ENCODE data around the gene TANGO2. TPM values are rescaled to one million over a fixed set of nuclear protein-coding genes. Genes with fewer than 3 reads are reported as not detected.

TANGO2 gene
- total RNA-seq, 1 donor from 2014 or later: 14.8 TPM

DNA sequence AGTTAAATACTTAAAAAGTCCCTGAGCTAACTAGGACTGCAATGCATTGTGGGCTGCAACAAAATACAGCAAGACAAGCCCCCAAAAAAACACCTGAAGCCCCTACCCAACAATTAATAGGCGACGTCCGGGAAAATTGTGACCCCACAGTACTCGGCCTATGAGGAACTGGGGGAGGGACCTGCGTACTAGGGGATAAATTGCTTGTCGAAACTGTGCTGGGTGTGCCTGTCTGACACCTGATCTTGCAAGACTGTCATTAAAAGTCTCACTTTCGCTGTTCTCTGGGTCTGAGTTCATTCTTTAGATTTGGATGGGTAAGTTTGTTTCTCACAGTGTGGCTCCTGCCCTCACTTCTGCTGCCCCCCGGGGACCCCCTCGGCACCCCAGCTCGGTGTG, 15.2 kb downstream of the TANGO2 start:
- DNase-seq (ENCODE audit: low read depth): no peak
- TF ChIP-seq, protein P1, sequence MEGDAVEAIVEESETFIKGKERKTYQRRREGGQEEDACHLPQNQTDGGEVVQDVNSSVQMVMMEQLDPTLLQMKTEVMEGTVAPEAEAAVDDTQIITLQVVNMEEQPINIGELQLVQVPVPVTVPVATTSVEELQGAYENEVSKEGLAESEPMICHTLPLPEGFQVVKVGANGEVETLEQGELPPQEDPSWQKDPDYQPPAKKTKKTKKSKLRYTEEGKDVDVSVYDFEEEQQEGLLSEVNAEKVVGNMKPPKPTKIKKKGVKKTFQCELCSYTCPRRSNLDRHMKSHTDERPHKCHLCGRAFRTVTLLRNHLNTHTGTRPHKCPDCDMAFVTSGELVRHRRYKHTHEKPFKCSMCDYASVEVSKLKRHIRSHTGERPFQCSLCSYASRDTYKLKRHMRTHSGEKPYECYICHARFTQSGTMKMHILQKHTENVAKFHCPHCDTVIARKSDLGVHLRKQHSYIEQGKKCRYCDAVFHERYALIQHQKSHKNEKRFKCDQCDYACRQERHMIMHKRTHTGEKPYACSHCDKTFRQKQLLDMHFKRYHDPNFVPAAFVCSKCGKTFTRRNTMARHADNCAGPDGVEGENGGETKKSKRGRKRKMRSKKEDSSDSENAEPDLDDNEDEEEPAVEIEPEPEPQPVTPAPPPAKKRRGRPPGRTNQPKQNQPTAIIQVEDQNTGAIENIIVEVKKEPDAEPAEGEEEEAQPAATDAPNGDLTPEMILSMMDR (conservative IDR thresholded peaks at IDR 0.05; ENCODE audit: low read depth, low read length): no peak
- no peak overlapping the region for H3K4me3 ChIP-seq (ENCODE audit: low read depth, low read length)

DNA sequence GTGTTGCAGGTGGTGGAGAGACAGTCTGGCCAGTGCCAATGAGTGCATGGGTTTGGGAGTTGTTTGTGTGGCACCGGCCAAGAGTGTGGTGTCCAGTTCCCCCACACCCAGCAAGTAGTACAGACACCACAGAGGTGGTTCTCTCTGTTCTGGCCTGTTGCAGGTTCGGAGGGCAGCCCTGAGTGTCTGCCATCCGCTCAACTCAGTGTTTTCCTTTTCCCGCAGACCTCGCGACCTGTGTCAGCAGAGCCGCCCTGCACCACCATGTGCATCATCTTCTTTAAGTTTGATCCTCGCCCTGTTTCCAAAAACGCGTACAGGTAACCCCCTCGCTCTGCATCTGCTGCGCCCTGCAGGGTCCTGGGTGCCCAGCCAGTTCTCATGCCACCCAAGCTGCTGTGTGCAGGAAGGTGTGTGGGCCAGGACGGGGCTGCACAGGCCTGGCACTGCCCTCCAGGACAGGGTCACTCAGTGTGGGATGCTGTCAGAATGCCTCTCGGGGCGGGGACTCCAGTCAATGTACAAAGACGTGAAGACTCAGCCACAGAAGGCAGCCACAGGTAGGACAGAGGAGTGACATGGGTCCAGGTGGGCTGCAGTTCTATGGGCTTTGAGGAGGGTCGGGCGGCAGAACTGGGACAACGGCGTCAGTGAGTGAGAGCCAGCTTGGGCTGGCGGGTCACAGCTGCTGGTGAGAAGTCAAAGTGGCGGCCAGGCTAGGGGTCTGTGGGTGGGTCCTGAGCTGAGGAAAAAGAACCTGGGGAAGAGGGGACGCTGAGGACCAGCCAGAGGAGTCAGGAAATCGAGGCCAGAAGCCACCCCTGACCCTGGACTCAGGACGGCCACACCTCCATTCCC, 15.9 kb downstream of the TANGO2 start:
- TF ChIP-seq, protein P1 (conservative IDR thresholded peaks at IDR 0.05; ENCODE audit: low read depth, low read length): no peak
- no peak for DNase-seq (ENCODE audit: low read depth)
- H3K4me3 ChIP-seq (ENCODE audit: low read depth, low read length): no peak overlapping the region

DNA sequence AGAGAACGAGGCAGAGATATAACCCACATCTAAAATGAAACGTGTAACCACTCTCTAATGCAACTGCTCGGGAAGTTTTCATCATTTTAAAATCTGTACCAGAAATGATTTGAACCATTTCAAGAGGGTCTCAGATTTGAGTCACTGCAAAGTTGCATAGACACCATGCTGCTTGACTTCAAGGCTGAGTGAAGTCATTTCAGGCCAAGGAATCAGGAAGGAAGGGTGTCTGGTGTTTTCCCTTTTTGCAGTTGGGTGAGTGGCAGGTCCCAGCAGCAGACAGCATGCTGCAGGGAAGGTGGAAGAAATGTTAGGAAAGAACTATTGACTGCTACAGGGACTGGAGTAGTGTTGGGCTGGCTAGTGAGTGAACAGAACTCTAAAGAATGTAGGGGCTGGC, 16.5 kb downstream of the TANGO2 start:
- H3K4me3 ChIP-seq (ENCODE audit: low read depth, low read length): no peak overlapping the region
- TF ChIP-seq, protein P1 (conservative IDR thresholded peaks at IDR 0.05; ENCODE audit: low read depth, low read length): no peak
- DNase-seq (ENCODE audit: low read depth): no peak

DNA sequence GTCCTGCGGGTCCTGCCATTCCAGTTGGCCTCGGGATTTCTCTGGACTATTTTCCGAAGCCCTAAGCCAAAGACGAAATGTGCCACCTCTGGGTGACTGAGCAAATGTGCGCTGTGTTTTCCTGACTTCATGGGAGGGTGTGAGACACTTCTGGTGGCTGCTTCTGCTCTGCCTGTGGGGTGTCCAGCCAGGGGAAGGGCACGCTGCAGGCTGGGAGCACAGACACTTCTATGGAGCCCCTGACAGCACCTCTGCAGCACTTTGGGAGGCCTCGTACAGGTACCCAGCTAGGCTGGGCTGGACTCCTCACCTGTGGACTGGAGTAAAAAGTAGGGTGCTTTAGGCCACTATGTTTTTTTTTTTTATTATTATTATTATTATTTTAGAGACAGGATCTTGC, 17.7 kb downstream of the TANGO2 start:
- DNase-seq (ENCODE audit: low read depth): no peak
- TF ChIP-seq, protein P1 (conservative IDR thresholded peaks at IDR 0.05; ENCODE audit: low read depth, low read length): no peak
- H3K4me3 ChIP-seq (ENCODE audit: low read depth, low read length): no peak overlapping the region

DNA sequence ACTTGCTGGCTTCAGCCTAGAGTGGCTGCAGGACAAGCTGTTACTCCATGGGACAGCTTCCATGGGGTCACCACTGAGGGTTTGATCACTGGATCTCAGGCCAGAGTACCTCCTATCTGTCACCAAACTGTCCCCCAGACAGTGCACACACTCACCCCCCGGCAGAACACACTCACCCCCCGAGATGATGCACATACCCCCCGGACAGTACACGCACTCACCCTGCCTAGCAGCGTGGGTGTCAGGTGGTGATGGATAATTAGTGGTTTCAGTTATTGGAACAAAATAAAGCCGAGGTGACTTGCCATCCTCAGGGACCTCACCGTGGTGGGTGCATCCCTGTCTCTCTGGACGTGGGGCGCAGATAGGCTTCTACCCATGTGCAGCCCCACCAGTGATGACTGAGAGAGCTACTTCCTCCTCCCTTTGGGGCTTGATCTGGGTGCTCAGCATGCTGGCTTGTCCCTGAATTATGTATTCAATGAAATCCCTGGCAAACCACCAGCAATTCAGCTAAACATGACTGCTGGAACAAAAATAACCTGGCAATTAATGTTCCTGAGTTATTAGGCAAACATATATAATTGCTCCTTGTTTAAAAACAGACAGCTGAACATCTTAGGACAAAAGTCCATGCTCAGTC, 18.9 kb downstream of the TANGO2 start:
- TF ChIP-seq, protein P1 (conservative IDR thresholded peaks at IDR 0.05; ENCODE audit: low read depth, low read length): no peak
- DNase-seq (ENCODE audit: low read depth): no peak

DNA sequence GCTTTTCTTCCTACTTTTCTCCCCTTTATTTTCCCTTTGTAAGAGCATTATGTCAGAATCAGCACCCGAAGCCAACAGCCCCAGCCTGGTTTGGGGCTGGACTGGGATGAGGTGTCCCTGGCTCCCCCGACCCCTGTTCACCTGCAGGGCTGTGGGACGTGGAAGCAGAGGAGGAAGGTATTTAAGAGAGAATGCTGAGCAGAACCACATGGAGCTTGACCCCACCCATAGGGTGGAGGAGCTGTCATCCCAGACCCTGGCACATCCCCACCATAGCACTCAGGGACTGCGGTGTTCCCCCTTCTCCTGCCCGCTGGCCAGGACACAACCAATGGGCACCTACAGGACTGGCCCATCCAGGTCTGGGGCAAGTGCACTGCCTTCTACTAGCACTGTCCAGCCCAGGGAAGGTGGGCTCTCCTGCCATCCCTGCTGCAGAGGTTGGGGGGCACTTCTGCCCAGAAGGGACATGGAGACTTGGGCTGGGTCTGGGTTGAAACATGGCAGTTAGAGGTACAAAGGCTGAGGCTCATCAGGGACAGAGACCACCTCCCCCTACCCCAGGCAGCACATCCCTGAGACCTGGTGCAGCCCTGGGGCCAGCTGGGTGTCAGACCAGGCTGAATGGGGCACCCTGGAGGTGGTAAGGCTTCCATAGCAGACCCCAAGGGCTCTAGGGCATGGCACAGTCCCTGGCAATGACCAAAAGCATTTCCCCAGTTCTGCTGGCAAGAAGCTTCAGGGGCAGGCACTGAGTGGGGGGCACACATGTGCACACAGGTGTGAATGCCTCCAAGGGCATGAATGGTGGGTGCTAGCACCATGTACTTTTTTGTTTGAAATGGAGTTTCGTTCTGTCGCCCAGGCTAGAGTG, 19.7 kb downstream of the TANGO2 start:
- no peak overlapping the region for H3K4me3 ChIP-seq (ENCODE audit: low read depth, low read length)
- DNase-seq (ENCODE audit: low read depth): no peak
- TF ChIP-seq, protein P1 (conservative IDR thresholded peaks at IDR 0.05; ENCODE audit: low read depth, low read length): no peak

More for the DNA sequence above, 18.9 kb downstream of the TANGO2 start:
- H3K4me3 ChIP-seq (ENCODE audit: low read depth, low read length): no peak overlapping the region
